HEK293 (cell line): ENCODE data around the gene MCRIP2.

Source experiments
- ZBTB20 ChIP-seq: fragments of 450-650 bp; formaldehyde crosslinking; IDR thresholded peaks from 2 replicates; pipeline ENCODE4 v1.5.1; 2016; ENCODE audit warnings: missing biosample characterization, missing genetic modification characterization
- ZNF133 ChIP-seq: fragments of 450-650 bp; formaldehyde crosslinking; IDR thresholded peaks from 2 replicates; pipeline ENCODE4 v1.5.1; 2016; ENCODE audit warnings: missing biosample characterization, missing genetic modification characterization
- ZNF19 ChIP-seq: fragments of 450-650 bp; formaldehyde crosslinking; IDR thresholded peaks from 2 replicates; pipeline ENCODE4; 2016; ENCODE audit warnings: missing biosample characterization, missing genetic modification characterization, low read depth
- ZNF311 ChIP-seq: fragments of 450-650 bp; formaldehyde crosslinking; IDR thresholded peaks from 2 replicates; pipeline ENCODE4 v1.5.1; 2017; ENCODE audit warnings: missing biosample characterization, missing genetic modification characterization, borderline replicate concordance
- ZNF416 ChIP-seq: fragments of 450-650 bp; formaldehyde crosslinking; IDR thresholded peaks from 2 replicates; pipeline ENCODE4 v1.5.1; 2016; ENCODE audit warnings: missing biosample characterization, missing genetic modification characterization
- ZNF776 ChIP-seq: fragments of 450-650 bp; formaldehyde crosslinking; IDR thresholded peaks from 2 replicates; pipeline ENCODE4 v1.5.0; 2017; ENCODE audit warnings: missing biosample characterization, missing genetic modification characterization, borderline replicate concordance
- ZNF830 ChIP-seq: fragments of 450-650 bp; IDR thresholded peaks from 2 replicates; pipeline ENCODE4 v1.5.0; 2018; ENCODE audit warnings: missing biosample characterization, missing genetic modification characterization, low read depth, mild to moderate bottlenecking, moderate library complexity
- TF ChIP-seq, protein P1 (sequence below): fragments of 450-650 bp; formaldehyde crosslinking; IDR thresholded peaks from 2 replicates; pipeline ENCODE4 v1.5.1; 2016; ENCODE audit warnings: missing biosample characterization, missing genetic modification characterization
- TF ChIP-seq, protein P2 (sequence below): fragments of 450-650 bp; formaldehyde crosslinking; IDR thresholded peaks from 2 replicates; pipeline ENCODE4 v1.5.1; 2016; ENCODE audit warnings: missing biosample characterization, missing genetic modification characterization

DNA sequence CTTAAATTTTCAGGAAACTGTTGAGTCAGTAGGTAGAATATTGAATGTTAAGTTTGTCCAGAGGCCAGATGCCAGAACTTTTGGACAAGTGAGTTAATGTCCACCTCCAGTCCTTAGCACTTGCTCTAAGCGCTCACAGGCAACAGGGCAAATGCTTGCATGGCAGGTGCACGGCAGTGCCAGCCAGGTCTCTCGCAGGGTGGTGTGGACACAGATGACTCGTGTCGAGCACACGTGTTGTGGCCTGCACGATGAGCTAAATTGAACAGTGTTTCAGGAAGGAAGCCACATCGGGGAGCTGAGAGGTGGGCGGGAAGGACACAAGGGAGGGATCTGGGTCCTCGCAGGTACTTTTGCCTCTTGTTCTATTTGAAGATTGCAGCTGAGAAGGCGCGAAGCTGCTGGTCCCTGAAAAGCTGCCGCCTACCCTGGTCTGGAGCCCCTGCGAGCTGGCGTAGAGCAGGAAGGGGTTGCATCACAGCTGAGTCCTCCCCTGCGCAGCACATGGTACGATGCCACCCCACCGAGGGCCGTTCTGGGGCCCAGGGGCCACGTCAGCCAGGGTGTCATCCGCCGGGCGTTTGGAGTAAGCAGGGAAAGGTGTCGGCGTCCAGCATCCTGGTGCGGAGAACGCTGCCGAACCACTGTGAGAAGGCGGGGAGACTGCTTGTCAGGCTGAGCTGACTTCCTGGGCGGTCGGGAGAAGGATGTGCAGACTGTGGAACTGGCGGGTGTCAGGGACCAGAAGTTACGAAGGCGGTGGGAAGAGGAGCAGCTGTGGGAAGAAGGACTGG, 45.5 kb upstream of the MCRIP2 start:
- TF ChIP-seq ZNF311 = no peak
- TF ChIP-seq ZNF416 (tag by site-specific recombination) = no peak
- no peak for TF ChIP-seq ZBTB20
- TF ChIP-seq ZNF19 = no peak
- TF ChIP-seq ZNF133 (tag by site-specific recombination) = no peak
- no peak for TF ChIP-seq ZNF776 (tag by site-specific recombination)
- TF ChIP-seq, protein P1, sequence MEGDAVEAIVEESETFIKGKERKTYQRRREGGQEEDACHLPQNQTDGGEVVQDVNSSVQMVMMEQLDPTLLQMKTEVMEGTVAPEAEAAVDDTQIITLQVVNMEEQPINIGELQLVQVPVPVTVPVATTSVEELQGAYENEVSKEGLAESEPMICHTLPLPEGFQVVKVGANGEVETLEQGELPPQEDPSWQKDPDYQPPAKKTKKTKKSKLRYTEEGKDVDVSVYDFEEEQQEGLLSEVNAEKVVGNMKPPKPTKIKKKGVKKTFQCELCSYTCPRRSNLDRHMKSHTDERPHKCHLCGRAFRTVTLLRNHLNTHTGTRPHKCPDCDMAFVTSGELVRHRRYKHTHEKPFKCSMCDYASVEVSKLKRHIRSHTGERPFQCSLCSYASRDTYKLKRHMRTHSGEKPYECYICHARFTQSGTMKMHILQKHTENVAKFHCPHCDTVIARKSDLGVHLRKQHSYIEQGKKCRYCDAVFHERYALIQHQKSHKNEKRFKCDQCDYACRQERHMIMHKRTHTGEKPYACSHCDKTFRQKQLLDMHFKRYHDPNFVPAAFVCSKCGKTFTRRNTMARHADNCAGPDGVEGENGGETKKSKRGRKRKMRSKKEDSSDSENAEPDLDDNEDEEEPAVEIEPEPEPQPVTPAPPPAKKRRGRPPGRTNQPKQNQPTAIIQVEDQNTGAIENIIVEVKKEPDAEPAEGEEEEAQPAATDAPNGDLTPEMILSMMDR (tag by site-specific recombination) = no peak
- TF ChIP-seq ZNF830 (tag by site-specific recombination) = no peak
- TF ChIP-seq, protein P2, sequence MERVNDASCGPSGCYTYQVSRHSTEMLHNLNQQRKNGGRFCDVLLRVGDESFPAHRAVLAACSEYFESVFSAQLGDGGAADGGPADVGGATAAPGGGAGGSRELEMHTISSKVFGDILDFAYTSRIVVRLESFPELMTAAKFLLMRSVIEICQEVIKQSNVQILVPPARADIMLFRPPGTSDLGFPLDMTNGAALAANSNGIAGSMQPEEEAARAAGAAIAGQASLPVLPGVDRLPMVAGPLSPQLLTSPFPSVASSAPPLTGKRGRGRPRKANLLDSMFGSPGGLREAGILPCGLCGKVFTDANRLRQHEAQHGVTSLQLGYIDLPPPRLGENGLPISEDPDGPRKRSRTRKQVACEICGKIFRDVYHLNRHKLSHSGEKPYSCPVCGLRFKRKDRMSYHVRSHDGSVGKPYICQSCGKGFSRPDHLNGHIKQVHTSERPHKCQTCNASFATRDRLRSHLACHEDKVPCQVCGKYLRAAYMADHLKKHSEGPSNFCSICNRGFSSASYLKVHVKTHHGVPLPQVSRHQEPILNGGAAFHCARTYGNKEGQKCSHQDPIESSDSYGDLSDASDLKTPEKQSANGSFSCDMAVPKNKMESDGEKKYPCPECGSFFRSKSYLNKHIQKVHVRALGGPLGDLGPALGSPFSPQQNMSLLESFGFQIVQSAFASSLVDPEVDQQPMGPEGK (tag by site-specific recombination) = no peak
